ENCODE results near the gene CLSTN2.

CLSTN2 gene

GRCh38 chr3:140091143-140091542 is 156.2 kb downstream of the CLSTN2 start:
- Histone ChIP-seq H3K36me3 (no peaks in the 10 kb centered on the region), H3K4me3 (ENCODE audit: low read depth, low read length) (no peak overlapping the region), H3K9me3 (ENCODE audit: severe bottlenecking) (no peaks in the 10 kb centered on the region), H3K27ac (no peak overlapping the region), H3K27me3 (ENCODE audit: insufficient read depth, low read depth, severe bottlenecking) (no peaks in the 10 kb centered on the region)
- TF ChIP-seq CTCF (IDR thresholded peaks at IDR 0.05; ENCODE audit: low read depth, low read length), result no peak
- DNase-seq, result no peak

- peak; percentile 71 for TF ChIP-seq CTCF (IDR thresholded peaks at IDR 0.05; ENCODE audit: low read depth, low read length)
- no peak overlapping the region for H3K4me3 ChIP-seq (ENCODE audit: low read depth, low read length)
- peak overlapping the region; percentile 2; the same call in 1 of the 2 replicates for H3K27ac ChIP-seq
- H3K36me3 ChIP-seq, result no peaks in the 10 kb centered on the region
- DNase-seq, result peak; percentile 48
- no peaks in the 10 kb centered on the region for H3K9me3 ChIP-seq (ENCODE audit: severe bottlenecking)
- no peaks in the 10 kb centered on the region for H3K27me3 ChIP-seq (ENCODE audit: insufficient read depth, low read depth, severe bottlenecking)
These were observed 158.0 kb downstream of the CLSTN2 start for GRCh38 chr3:140092848-140093536.

GRCh38 chr3:140093742-140094141 is 158.8 kb downstream of the CLSTN2 start:
- TF ChIP-seq CTCF (IDR thresholded peaks at IDR 0.05; ENCODE audit: low read depth, low read length), result no peak
- no peak for DNase-seq
- Histone ChIP-seq H3K27ac (no peak overlapping the region), H3K4me3 (ENCODE audit: low read depth, low read length) (no peak overlapping the region), H3K9me3 (ENCODE audit: severe bottlenecking) (no peaks in the 10 kb centered on the region), H3K27me3 (ENCODE audit: insufficient read depth, low read depth, severe bottlenecking) (no peaks in the 10 kb centered on the region), H3K36me3 (no peaks in the 10 kb centered on the region)

- no peak for TF ChIP-seq CTCF (IDR thresholded peaks at IDR 0.05; ENCODE audit: low read depth, low read length)
- H3K36me3 ChIP-seq, result no peaks in the 10 kb centered on the region
- DNase-seq, result no peak
These were observed 159.5 kb downstream of the CLSTN2 start for GRCh38 chr3:140094487-140094886.

GRCh38 chr3:140096037-140096436 is 161.1 kb downstream of the CLSTN2 start:
- DNase-seq, result no peak
- H3K9me3 ChIP-seq (ENCODE audit: severe bottlenecking), result no peaks in the 10 kb centered on the region
- no peaks in the 10 kb centered on the region for H3K36me3 ChIP-seq
- TF ChIP-seq CTCF (IDR thresholded peaks at IDR 0.05; ENCODE audit: low read depth, low read length), result no peak
- no peak overlapping the region for H3K4me3 ChIP-seq (ENCODE audit: low read depth, low read length)
- no peaks in the 10 kb centered on the region for H3K27me3 ChIP-seq (ENCODE audit: insufficient read depth, low read depth, severe bottlenecking)
- H3K27ac ChIP-seq, result no peak overlapping the region

More at GRCh38 chr3:140094487-140094886, 159.5 kb downstream of the CLSTN2 start:
- Histone ChIP-seq H3K27ac (no peak overlapping the region), H3K9me3 (ENCODE audit: severe bottlenecking) (no peaks in the 10 kb centered on the region), H3K4me3 (ENCODE audit: low read depth, low read length) (no peak overlapping the region), H3K27me3 (ENCODE audit: insufficient read depth, low read depth, severe bottlenecking) (no peaks in the 10 kb centered on the region)

Measured in WERI-Rb-1 (cell line).